HG03521 (cell line): ENCODE data around the gene NR2F2.

ENCODE experiments used
- ATAC-seq: cut with Tn5 transposase; IDR thresholded peaks from one replicate; pipeline ENCODE4 v1.9.1; 2021; ENCODE audit warnings: mild to moderate bottlenecking, moderate library complexity; ENCODE audit not compliant: unreplicated experiment

The NR2F2 gene

GRCh38 chr15:96341513-96342405 is 11.3 kb downstream of the NR2F2 start:
- ATAC-seq, result no peak

- no peak for ATAC-seq
Observed at GRCh38 chr15:96342406-96343112, 12.1 kb downstream of the NR2F2 start.

- no peak for ATAC-seq
Observed at GRCh38 chr15:96343113-96344059, 12.9 kb downstream of the NR2F2 start.

- no peak for ATAC-seq
Observed at GRCh38 chr15:96344060-96344705, 13.7 kb downstream of the NR2F2 start.

GRCh38 chr15:96344706-96345559 is 14.4 kb downstream of the NR2F2 start:
- ATAC-seq, result no peak

- peak; percentile 59 for ATAC-seq
Observed at GRCh38 chr15:96345560-96346399, 15.3 kb downstream of the NR2F2 start.

- no peak for ATAC-seq
Observed at GRCh38 chr15:96346409-96346970, 16.0 kb downstream of the NR2F2 start.

- no peak for ATAC-seq
Observed at GRCh38 chr15:96347181-96348111, 16.9 kb downstream of the NR2F2 start.

- ATAC-seq, result no peak
Observed at GRCh38 chr15:96348112-96349027, 17.9 kb downstream of the NR2F2 start.

GRCh38 chr15:96349034-96349856 is 18.7 kb downstream of the NR2F2 start:
- ATAC-seq, result no peak

GRCh38 chr15:96349857-96350720 is 19.6 kb downstream of the NR2F2 start:
- no peak for ATAC-seq

- ATAC-seq, result no peak
Observed at GRCh38 chr15:96350934-96351724, 20.6 kb downstream of the NR2F2 start.

- ATAC-seq, result no peak
Observed at GRCh38 chr15:96351761-96352603, 21.5 kb downstream of the NR2F2 start.
